ENCODE data around the gene PLEKHG1. TPM values are rescaled to one million over a fixed set of nuclear protein-coding genes. Genes with fewer than 3 reads are reported as not detected.

Gene PLEKHG1
- total and polyA plus RNA-seq, 4 donors, result 3.0 to 11.9 (median 5.2) TPM

DNA sequence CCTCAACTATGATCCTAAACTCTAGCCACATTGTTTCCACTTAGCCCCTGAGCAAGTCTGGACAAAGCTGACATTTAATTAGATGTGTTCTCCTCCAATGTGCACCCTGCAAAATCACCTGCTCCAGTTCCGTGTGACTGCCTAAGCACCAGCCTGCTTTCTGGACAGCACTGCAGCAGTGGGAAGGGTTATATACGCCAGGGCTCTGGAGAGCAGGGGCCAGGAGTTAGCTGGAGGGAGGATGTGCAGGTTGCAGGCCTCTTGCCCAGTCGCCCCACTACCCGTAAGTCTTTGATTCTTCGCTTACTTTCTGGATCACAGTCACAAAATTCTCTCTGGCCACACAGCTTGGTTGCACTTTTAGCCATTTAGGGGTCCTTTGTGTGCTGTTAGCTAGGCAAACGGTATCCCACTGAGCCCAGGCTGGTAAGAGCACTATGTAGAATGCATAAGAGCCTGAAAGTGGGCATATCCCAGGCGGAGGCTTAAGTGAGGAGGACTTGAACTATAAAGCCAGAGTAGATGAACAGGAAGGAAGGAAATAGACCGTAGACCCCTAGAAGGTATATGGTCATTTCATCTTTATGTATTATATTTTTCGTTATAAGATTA, 10.7 kb upstream of the PLEKHG1 start:
- Histone ChIP-seq H3K9me3 (ENCODE audit: control insufficient read depth in 4 of 4, low read length in 3 of 4) (no peaks in the 10 kb centered on the region), H3K36me3 (ENCODE audit: control insufficient read depth in 4 of 4, insufficient read depth in 3 of 4, low read depth in 1 of 4, low read length in 3 of 4) (no peaks in the 10 kb centered on the region), H3K4me1 (ENCODE audit: control insufficient read depth in 4 of 4, insufficient read depth in 4 of 4, low read length in 3 of 4) (peaks cover 0 to 4% (median 0%) of the 10 kb centered on the region in 4 donors), H3K4me3 (ENCODE audit: low read depth in 1 of 3, low read length in 3 of 3) (no peak overlapping the region), H3K27ac (ENCODE audit: low read depth in 1 of 2, low read length in 2 of 2) (no peak overlapping the region), H3K9ac (ENCODE audit: low read depth in 1 of 2, low read length in 2 of 2) (no peak overlapping the region), H3K27me3 (ENCODE audit: control insufficient read depth in 4 of 4, insufficient read depth in 4 of 4, low read length in 3 of 4) (no peaks in the 10 kb centered on the region)
- DNase-seq (ENCODE audit: low spot score), result no peak
- WGBS, result 94% methylated on average over 9 of the region's 9 CpGs
- TF ChIP-seq NR2F2 (IDR thresholded peaks at IDR 0.05), result no peak
- TF ChIP-seq YY1 (IDR thresholded peaks at IDR 0.05), result no peak
- TF ChIP-seq, protein P1, sequence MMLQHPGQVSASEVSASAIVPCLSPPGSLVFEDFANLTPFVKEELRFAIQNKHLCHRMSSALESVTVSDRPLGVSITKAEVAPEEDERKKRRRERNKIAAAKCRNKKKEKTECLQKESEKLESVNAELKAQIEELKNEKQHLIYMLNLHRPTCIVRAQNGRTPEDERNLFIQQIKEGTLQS (IDR thresholded peaks at IDR 0.05), result no peak
- TF ChIP-seq REST (IDR thresholded peaks at IDR 0.05), result no peak
- TF ChIP-seq FOXA1 (IDR thresholded peaks at IDR 0.05), result no peak
- TF ChIP-seq FOXA2 (IDR thresholded peaks at IDR 0.05), result no peak
- TF ChIP-seq ZBTB33 (IDR thresholded peaks at IDR 0.05), result no peak
- no peak for TF ChIP-seq GABPA (IDR thresholded peaks at IDR 0.05 in 1 of 2, conservative IDR thresholded peaks at IDR 0.05 in 1 of 2)
- TF ChIP-seq HNF4G (IDR thresholded peaks at IDR 0.05), result no peak
- no peak for TF ChIP-seq SP1 (IDR thresholded peaks at IDR 0.05)
- no peak for TF ChIP-seq HNF4A (conservative IDR thresholded peaks at IDR 0.05)

DNA sequence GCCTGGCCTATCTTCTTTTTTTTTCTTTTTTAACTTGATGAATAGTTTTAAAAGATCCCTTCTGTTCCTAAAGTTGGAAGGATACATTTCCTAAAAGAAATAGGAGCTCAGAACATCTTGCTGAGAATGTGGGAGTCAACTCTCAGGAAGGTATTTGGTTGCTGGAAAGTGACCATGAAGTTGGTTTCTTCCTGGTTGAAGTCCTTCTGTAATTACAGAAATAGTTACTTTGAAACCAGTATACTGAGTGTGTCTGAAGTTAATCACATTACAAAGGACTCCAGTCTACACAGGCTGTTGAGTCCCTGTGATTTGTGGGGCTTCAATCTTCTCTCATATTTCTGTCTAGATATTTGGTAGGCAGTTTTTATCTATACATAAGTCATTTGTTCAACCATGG, 9.8 kb upstream of the PLEKHG1 start:
- TF ChIP-seq JUND (IDR thresholded peaks at IDR 0.05) (no peak), HNF4G (IDR thresholded peaks at IDR 0.05) (no peak), HNF4A (conservative IDR thresholded peaks at IDR 0.05) (no peak), YY1 (IDR thresholded peaks at IDR 0.05) (no peak), SP1 (IDR thresholded peaks at IDR 0.05) (no peak), TAF1 (conservative IDR thresholded peaks at IDR 0.05) (no peak), RAD21 (IDR thresholded peaks at IDR 0.05) (no peak), FOXA1 (IDR thresholded peaks at IDR 0.05) (no peak), EGR1 (IDR thresholded peaks at IDR 0.05; ENCODE audit: low read depth in 2 of 2) (no peak), RXRA (IDR thresholded peaks at IDR 0.05) (no peak), GABPA (IDR thresholded peaks at IDR 0.05 in 1 of 2, conservative IDR thresholded peaks at IDR 0.05 in 1 of 2) (no peak)
- TF ChIP-seq, protein P1 (IDR thresholded peaks at IDR 0.05), result no peak
- no peak overlapping the region for H3K4me3 ChIP-seq (ENCODE audit: low read depth in 1 of 3, low read length in 3 of 3)
- peaks cover 0 to 4% (median 0%) of the 10 kb centered on the region in 4 donors for H3K4me1 ChIP-seq (ENCODE audit: control insufficient read depth in 4 of 4, insufficient read depth in 4 of 4, low read length in 3 of 4)
- DNase-seq (ENCODE audit: low spot score), result no peak
- H3K36me3 ChIP-seq (ENCODE audit: control insufficient read depth in 4 of 4, insufficient read depth in 3 of 4, low read depth in 1 of 4, low read length in 3 of 4), result no peaks in the 10 kb centered on the region
- H3K9me3 ChIP-seq (ENCODE audit: control insufficient read depth in 4 of 4, low read length in 3 of 4), result no peaks in the 10 kb centered on the region
- no peaks in the 10 kb centered on the region for H3K27me3 ChIP-seq (ENCODE audit: control insufficient read depth in 4 of 4, insufficient read depth in 4 of 4, low read length in 3 of 4)
- H3K27ac ChIP-seq (ENCODE audit: low read depth in 1 of 2, low read length in 2 of 2), result no peak overlapping the region
- no peak overlapping the region for H3K9ac ChIP-seq (ENCODE audit: low read depth in 1 of 2, low read length in 2 of 2)

Data from liver (tissue), 9 donors.